DOHH2 (cell line): ENCODE measurements around the gene BAD.
A peak's percentile ranks its signal among the peaks of the same experiment; 100 is the strongest.

Experiments
- H3F3A ChIP-seq: fragments of 200-600 bp; sonication (generic), shearing (Covaris generic); 2 replicates; pipeline ENCODE4 v1.6.0; 2016; ENCODE audit warnings: antibody characterized with exemption, mild to moderate bottlenecking; ENCODE audit not compliant: control insufficient read depth, insufficient read depth
- H3K27ac ChIP-seq: fragments of 200-600 bp; sonication (generic); 2 replicates; pipeline ENCODE4 v1.5.1; 2014; ENCODE audit warnings: low read depth, mild to moderate bottlenecking, low read length, moderate library complexity
- H3K27me3 ChIP-seq: fragments of 200-600 bp; sonication (generic); 2 replicates; pipeline ENCODE4 v1.6.1; 2014; ENCODE audit warnings: mild to moderate bottlenecking, low read length, mixed read lengths; ENCODE audit not compliant: control insufficient read depth
- H3K36me3 ChIP-seq: fragments of 200-600 bp; sonication (generic); 2 replicates; pipeline ENCODE4 v1.6.1; 2014; ENCODE audit warnings: mild to moderate bottlenecking, low read length, moderate library complexity, mixed read lengths; ENCODE audit not compliant: control insufficient read depth
- H3K4me1 ChIP-seq: fragments of 200-600 bp; sonication (generic); 2 replicates; pipeline ENCODE4 v1.6.1; 2014; ENCODE audit warnings: mild to moderate bottlenecking, low read length, mixed read lengths; ENCODE audit not compliant: control insufficient read depth
- H3K4me2 ChIP-seq: fragments of 200-600 bp; sonication (generic); 2 replicates; pipeline ENCODE4 v1.6.0; 2014; ENCODE audit warnings: mild to moderate bottlenecking, low read length, moderate library complexity
- H3K4me3 ChIP-seq: fragments of 200-600 bp; sonication (generic); 2 replicates; pipeline ENCODE4 v1.5.1; 2014; ENCODE audit warnings: mild to moderate bottlenecking, low read length, mixed read lengths
- H3K79me2 ChIP-seq: fragments of 200-600 bp; sonication (generic); 2 replicates; pipeline ENCODE4 v1.6.1; 2014; ENCODE audit warnings: mild to moderate bottlenecking, low read length, mixed read lengths; ENCODE audit not compliant: control insufficient read depth
- H3K9me2 ChIP-seq: fragments of 200-600 bp; sonication (generic); replicated peaks from 2 replicates; pipeline ENCODE4 v1.6.1; 2014; ENCODE audit warnings: mild to moderate bottlenecking, low read length, mixed read lengths; ENCODE audit not compliant: control insufficient read depth
- H3K9me3 ChIP-seq: fragments of 200-600 bp; sonication (generic); 2 replicates; pipeline ENCODE4 v1.6.1; 2014; ENCODE audit warnings: antibody characterized with exemption, low read length, mixed read lengths; ENCODE audit not compliant: control insufficient read depth, insufficient read depth
- H4K20me1 ChIP-seq: fragments of 200-600 bp; sonication (generic); 2 replicates; pipeline ENCODE4 v1.6.0; 2014; ENCODE audit warnings: low read depth, mild to moderate bottlenecking, antibody characterized with exemption, low read length, moderate library complexity; ENCODE audit not compliant: control insufficient read depth, insufficient read depth
- EZH2phosphoT487 ChIP-seq: fragments of 200-600 bp; sonication (generic); IDR thresholded peaks from 2 replicates; pipeline ENCODE4 v1.6.1; 2017; ENCODE audit warnings: borderline replicate concordance, mild to moderate bottlenecking, antibody characterized with exemption, low read length, moderate library complexity, mixed read lengths
- TF ChIP-seq, protein P1 (sequence below): fragments of 200-600 bp; sonication (generic); IDR thresholded peaks from one replicate; pipeline ENCODE4 v1.5.1; 2014; ENCODE audit warnings: antibody characterized with exemption, mild to moderate bottlenecking, low read depth, low read length; ENCODE audit not compliant: poor library complexity, severe bottlenecking

Gene BAD

GRCh38 chr11:64237484-64237951 is 46.9 kb downstream of the BAD start:
- Histone ChIP-seq H4K20me1 (no peaks in the 10 kb centered on the region; the same call in 1 of the 2 replicates), H3K4me2 (peak overlapping the region; percentile 92), H3K27ac (peak overlapping the region; percentile 97), H3F3A (peaks cover 39% of the 10 kb centered on the region), H3K9me3 (no peaks in the 10 kb centered on the region), H3K9me2 (no peaks in the 10 kb centered on the region), H3K27me3 (no peaks in the 10 kb centered on the region), H3K79me2 (peaks cover 28% of the 10 kb centered on the region), H3K4me1 (peaks cover 68% of the 10 kb centered on the region), H3K4me3 (peak overlapping the region; percentile 99), H3K36me3 (peaks cover 48% of the 10 kb centered on the region)
- TF ChIP-seq, protein P1, sequence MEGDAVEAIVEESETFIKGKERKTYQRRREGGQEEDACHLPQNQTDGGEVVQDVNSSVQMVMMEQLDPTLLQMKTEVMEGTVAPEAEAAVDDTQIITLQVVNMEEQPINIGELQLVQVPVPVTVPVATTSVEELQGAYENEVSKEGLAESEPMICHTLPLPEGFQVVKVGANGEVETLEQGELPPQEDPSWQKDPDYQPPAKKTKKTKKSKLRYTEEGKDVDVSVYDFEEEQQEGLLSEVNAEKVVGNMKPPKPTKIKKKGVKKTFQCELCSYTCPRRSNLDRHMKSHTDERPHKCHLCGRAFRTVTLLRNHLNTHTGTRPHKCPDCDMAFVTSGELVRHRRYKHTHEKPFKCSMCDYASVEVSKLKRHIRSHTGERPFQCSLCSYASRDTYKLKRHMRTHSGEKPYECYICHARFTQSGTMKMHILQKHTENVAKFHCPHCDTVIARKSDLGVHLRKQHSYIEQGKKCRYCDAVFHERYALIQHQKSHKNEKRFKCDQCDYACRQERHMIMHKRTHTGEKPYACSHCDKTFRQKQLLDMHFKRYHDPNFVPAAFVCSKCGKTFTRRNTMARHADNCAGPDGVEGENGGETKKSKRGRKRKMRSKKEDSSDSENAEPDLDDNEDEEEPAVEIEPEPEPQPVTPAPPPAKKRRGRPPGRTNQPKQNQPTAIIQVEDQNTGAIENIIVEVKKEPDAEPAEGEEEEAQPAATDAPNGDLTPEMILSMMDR, result no peak
- TF ChIP-seq EZH2phosphoT487, result no peak

DNA sequence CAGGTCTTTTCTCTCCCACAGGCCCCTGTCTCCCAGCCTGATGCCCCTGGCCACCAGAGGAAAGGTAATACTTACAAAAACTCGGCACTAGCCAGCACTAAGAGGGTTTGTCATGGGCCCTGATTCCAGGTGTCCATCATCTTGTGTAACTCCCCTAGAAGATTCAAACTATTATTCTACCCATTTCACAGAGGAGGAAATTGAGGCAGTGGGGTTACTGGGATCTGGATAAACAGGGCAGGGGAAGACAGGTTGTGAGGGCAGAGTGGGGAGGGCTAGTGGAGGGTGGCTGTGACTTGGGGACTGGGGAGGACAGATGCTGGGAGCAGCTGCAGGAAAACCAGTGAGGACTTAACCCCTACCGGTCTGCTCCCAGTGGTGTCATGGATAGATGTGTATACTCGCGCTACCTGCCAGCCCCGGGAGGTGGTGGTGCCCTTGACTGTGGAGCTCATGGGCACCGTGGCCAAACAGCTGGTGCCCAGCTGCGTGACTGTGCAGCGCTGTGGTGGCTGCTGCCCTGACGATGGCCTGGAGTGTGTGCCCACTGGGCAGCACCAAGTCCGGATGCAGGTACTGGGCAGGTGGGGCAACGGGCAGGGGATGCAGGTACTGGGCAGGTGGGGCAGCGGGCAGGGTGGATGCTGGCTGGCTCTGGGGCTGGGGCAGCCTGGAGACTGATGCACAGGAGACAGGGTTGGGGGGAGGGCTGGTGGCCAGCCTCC is 48.9 kb downstream of the BAD start:
- Histone ChIP-seq H3K4me1 (peaks cover 82% of the 10 kb centered on the region), H3K79me2 (peaks cover 29% of the 10 kb centered on the region), H3F3A (peaks cover 42% of the 10 kb centered on the region), H4K20me1 (no peaks in the 10 kb centered on the region; the same call in 1 of the 2 replicates), H3K27ac (peak overlapping the region; percentile 44), H3K4me3 (peak overlapping the region; percentile 90), H3K27me3 (no peaks in the 10 kb centered on the region), H3K9me2 (no peaks in the 10 kb centered on the region), H3K36me3 (peaks cover 40% of the 10 kb centered on the region), H3K4me2 (peak overlapping the region; percentile 98), H3K9me3 (no peaks in the 10 kb centered on the region)
- no peak for TF ChIP-seq EZH2phosphoT487
- TF ChIP-seq, protein P1, result no peak

GRCh38 chr11:64234647-64235379 is 49.7 kb downstream of the BAD start:
- Histone ChIP-seq H3F3A (peaks cover 36% of the 10 kb centered on the region), H3K9me3 (no peaks in the 10 kb centered on the region), H3K9me2 (no peaks in the 10 kb centered on the region), H3K36me3 (peaks cover 35% of the 10 kb centered on the region), H4K20me1 (no peaks in the 10 kb centered on the region; the same call in 1 of the 2 replicates), H3K27me3 (no peaks in the 10 kb centered on the region), H3K4me3 (peak overlapping the region; percentile 90), H3K4me2 (peak overlapping the region; percentile 98), H3K4me1 (peaks cover 78% of the 10 kb centered on the region), H3K27ac (peak overlapping the region; percentile 44), H3K79me2 (peaks cover 27% of the 10 kb centered on the region)
- no peak for TF ChIP-seq EZH2phosphoT487
- TF ChIP-seq, protein P1, result no peak
